Measurements from ENCODE around the gene JDP2.

JDP2 gene

DNA sequence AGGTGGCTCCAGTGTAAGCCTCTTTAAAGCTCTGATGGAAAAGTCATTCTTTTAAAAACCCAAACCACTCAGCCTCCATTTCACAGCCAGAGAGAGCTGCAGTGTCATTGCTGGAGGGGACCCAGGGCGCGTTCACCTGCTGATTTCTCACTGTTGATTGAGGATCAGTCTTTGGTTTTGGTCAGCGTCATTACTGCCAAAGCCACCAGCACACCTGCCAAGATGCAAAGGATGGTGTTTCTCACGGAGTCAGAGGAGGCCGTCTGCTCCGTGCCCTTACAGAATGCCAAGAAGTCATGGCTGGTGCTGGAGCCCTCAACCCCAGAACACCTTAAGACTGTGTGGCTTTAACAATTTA is 61.6 kb downstream of the JDP2 start:
- Histone ChIP-seq H3K36me3 (ENCODE audit: control insufficient read depth, insufficient read depth, low read length) (no peaks in the 10 kb centered on the region), H3K4me3 (replicated peaks; ENCODE audit: low read depth, low read length) (no peak overlapping the region; the same call in 1 of the 2 replicates), H3K27me3 (replicated peaks; ENCODE audit: control insufficient read depth, insufficient read depth, low read length) (no peaks in the 10 kb centered on the region)
- DNase-seq (ENCODE audit: extremely low read depth, insufficient read length): peak; percentile 36
- TF ChIP-seq, protein P1, sequence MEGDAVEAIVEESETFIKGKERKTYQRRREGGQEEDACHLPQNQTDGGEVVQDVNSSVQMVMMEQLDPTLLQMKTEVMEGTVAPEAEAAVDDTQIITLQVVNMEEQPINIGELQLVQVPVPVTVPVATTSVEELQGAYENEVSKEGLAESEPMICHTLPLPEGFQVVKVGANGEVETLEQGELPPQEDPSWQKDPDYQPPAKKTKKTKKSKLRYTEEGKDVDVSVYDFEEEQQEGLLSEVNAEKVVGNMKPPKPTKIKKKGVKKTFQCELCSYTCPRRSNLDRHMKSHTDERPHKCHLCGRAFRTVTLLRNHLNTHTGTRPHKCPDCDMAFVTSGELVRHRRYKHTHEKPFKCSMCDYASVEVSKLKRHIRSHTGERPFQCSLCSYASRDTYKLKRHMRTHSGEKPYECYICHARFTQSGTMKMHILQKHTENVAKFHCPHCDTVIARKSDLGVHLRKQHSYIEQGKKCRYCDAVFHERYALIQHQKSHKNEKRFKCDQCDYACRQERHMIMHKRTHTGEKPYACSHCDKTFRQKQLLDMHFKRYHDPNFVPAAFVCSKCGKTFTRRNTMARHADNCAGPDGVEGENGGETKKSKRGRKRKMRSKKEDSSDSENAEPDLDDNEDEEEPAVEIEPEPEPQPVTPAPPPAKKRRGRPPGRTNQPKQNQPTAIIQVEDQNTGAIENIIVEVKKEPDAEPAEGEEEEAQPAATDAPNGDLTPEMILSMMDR (IDR thresholded peaks at IDR 0.05; ENCODE audit: insufficient read depth, low read length, poor library complexity, severe bottlenecking): no peak

DNA sequence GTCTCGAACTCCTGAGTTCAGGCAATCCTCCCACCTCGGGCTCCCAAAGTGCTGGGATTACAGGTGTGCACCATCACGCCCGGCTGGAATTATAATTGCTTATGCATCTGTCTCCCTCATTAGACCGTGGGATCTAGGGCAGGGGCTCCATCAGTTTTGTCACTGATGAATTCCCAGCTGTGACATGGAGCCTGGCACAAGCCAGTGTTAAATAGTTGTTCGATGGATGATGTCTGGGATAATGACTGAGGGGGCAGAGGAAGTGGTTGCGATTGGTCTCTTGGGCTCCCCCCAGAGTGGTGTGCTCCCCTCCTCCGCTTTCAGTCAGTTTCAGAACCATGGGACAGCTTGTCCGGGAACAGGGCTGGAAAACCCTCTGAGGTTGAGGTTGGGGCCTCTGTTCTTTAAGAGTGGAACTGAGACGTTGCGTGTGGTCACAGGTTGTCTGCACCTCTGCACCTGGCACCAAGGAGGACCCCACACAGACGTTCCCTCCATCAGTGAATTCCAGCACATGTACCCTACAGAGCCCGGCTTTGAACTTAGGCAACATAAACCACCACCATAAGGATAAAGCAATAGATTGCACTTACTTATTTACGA is 63.7 kb downstream of the JDP2 start:
- H3K36me3 ChIP-seq (ENCODE audit: control insufficient read depth, insufficient read depth, low read length): no peaks in the 10 kb centered on the region
- no peak for DNase-seq (ENCODE audit: extremely low read depth, insufficient read length)
- TF ChIP-seq, protein P1 (IDR thresholded peaks at IDR 0.05; ENCODE audit: insufficient read depth, low read length, poor library complexity, severe bottlenecking): no peak
- no peaks in the 10 kb centered on the region for H3K27me3 ChIP-seq (replicated peaks; ENCODE audit: control insufficient read depth, insufficient read depth, low read length)
- H3K4me3 ChIP-seq (replicated peaks; ENCODE audit: low read depth, low read length): no peak overlapping the region

DNA sequence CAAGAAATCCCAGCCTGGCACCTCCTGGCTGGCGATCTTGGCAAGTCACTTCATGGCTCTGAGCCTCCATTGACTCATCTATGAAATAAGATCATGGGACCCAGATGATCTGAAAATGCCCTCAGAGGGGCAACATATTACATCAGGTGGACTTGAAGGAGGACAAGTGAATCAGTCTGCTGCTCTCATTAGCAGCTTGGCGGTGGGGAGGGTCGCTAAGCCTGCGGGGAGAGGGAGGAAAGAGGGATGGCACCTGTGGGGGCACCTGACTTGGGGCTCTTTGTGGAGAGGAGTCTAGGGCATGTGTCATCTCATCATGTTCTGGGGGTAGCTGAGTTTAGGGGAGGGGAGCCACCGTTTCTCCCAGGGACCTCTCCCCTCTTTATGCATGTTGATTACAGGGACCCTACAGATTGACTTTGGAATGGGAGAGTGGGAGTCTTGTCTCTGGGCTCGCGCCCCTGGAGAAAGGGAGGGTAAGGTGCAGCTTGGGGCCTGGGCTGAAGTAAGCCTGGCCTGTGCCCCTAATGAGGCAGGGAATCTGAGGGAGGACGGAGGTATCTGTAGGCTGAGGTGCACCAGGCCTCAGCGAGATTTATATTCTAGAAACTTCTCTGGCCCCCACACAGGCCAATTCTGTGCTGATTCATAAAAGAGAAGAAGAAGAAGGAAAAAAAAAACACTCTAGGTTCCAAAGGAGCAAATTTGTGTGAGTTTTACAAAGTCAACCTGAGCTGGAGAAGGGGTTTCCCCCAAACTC is 65.2 kb downstream of the JDP2 start:
- no peak for DNase-seq (ENCODE audit: extremely low read depth, insufficient read length)
- TF ChIP-seq, protein P1 (IDR thresholded peaks at IDR 0.05; ENCODE audit: insufficient read depth, low read length, poor library complexity, severe bottlenecking): no peak
- H3K4me3 ChIP-seq (replicated peaks; ENCODE audit: low read depth, low read length): no peak overlapping the region
- H3K36me3 ChIP-seq (ENCODE audit: control insufficient read depth, insufficient read depth, low read length): no peaks in the 10 kb centered on the region
- no peaks in the 10 kb centered on the region for H3K27me3 ChIP-seq (replicated peaks; ENCODE audit: control insufficient read depth, insufficient read depth, low read length)

DNA sequence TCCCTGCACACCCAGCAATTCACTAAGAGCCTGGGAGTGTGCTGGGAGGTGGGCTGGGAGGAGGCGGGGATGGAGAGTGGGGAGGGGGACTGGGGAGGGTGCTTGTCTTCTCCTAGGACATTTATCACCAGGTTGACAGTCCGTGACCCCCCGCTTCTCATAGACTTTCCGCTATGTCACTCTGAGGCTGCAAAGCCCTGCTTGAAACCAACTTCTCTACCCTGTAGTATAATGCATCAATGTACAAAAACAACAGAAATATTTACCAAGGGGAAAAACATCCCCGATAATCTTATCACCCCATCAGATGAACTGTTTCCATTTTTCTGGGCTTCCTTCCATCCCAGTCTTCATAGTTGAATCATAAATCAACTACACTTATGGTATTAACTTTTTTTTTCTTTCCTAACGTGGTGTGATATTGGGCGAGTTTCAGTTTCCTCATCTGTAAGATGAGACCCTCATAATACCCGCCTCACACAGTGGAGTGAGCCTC is 65.8 kb downstream of the JDP2 start:
- Histone ChIP-seq H3K27me3 (replicated peaks; ENCODE audit: control insufficient read depth, insufficient read depth, low read length) (no peaks in the 10 kb centered on the region), H3K4me3 (replicated peaks; ENCODE audit: low read depth, low read length) (no peak overlapping the region), H3K36me3 (ENCODE audit: control insufficient read depth, insufficient read depth, low read length) (no peaks in the 10 kb centered on the region)
- peak; percentile 67 for DNase-seq (ENCODE audit: extremely low read depth, insufficient read length)
- TF ChIP-seq, protein P1 (IDR thresholded peaks at IDR 0.05; ENCODE audit: insufficient read depth, low read length, poor library complexity, severe bottlenecking): no peak

DNA sequence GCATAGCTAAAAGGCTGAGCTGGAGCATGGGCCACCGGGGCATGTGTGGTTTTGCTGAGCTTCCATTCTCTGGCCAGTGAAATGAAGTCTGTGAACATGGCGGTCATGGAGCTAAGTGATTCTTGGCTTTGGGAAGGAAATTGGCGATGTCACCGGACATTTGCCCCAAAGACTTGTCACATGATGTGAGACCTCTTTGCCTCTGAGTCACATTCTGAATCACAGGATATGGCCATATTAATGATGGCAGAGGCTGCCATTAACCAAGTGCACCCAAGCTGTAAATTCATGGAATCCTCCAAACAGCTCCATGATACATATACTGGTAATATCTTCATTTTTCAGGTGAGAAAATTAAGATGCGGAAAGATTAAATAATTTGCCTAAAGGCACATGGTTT is 67.1 kb downstream of the JDP2 start:
- no peaks in the 10 kb centered on the region for H3K27me3 ChIP-seq (replicated peaks; ENCODE audit: control insufficient read depth, insufficient read depth, low read length)

More for the DNA sequence above, 67.1 kb downstream of the JDP2 start:
- TF ChIP-seq, protein P1 (IDR thresholded peaks at IDR 0.05; ENCODE audit: insufficient read depth, low read length, poor library complexity, severe bottlenecking): no peak
- DNase-seq (ENCODE audit: extremely low read depth, insufficient read length): no peak
- Histone ChIP-seq H3K4me3 (replicated peaks; ENCODE audit: low read depth, low read length) (no peak overlapping the region), H3K36me3 (ENCODE audit: control insufficient read depth, insufficient read depth, low read length) (no peaks in the 10 kb centered on the region)
